GM21447 (cell line): Measurements from ENCODE around the gene KRTAP10-7.
"Not testable (repeated sequence)": the region's sequence is repeated elsewhere in the genome, so short reads cannot be mapped to it uniquely, and the experiment has no call there.

Source experiments
- ATAC-seq: cut with Tn5 transposase; IDR thresholded peaks from one replicate; pipeline ENCODE4 v1.9.1; 2021; ENCODE audit not compliant: unreplicated experiment

The KRTAP10-7 gene

DNA sequence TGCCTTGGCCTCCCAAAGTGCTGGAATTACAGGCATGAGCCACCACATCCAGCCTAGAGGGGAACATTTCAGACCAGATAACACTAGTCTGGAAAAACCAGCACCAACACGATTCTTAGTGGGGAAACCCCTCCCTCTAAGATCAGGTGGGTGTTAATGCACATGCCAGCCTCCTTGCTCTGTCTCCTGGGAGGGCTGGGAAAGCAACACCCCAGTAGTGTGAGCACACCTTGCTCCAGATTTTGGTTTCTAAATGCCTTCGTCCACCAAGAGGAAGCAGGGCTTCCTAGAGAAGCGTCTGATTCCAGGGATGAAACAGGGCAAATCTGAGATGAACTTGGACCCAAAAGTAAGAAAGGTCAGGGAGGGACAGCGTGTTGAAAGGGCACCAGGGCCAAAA, 29.1 kb upstream of the KRTAP10-7 start:
- no peak for ATAC-seq

DNA sequence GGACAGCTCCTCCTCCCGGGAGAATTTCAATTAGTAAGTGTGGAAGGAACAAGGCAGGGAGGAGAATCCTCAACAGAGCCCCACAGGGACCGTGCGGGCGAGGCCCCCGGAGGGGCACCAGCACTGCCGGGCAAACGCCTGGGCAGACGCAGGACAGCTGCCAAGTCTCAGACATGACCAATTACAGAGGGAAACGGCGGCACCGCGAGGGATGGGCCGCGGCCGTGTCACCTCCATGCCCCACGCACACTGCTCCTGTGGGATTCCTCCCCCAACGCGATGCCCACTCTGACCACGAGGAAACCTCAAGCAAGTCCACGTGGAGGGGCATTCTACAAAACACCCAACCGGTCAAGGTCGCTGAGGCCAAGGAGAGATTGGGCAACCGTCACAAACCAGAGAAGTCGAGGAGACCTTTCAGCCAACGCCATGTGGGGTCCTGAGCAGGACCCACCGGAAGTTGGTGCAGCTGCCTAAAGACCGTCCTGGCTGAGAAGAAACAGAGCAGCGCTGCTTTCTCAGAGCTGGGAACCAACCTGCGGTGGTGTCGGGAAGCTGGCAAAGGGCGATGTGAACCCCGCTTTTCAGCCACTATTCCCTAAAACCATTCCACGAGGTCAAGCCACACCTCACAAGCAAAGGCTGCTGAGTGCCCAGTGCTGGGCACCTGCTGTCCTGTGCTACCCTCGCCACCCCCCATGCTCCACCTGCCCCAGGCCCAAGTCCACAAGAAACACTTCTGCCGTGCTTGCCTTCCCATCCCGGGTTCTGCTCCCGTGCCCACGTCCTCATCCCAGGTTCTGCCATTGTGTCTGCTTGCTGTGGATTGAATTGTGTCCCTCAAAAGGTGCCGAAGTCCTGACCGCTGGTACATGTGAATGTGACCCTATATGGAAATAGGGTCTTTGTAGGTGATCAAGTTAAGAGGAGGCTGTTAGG, 28.3 kb upstream of the KRTAP10-7 start:
- ATAC-seq: no peak

DNA sequence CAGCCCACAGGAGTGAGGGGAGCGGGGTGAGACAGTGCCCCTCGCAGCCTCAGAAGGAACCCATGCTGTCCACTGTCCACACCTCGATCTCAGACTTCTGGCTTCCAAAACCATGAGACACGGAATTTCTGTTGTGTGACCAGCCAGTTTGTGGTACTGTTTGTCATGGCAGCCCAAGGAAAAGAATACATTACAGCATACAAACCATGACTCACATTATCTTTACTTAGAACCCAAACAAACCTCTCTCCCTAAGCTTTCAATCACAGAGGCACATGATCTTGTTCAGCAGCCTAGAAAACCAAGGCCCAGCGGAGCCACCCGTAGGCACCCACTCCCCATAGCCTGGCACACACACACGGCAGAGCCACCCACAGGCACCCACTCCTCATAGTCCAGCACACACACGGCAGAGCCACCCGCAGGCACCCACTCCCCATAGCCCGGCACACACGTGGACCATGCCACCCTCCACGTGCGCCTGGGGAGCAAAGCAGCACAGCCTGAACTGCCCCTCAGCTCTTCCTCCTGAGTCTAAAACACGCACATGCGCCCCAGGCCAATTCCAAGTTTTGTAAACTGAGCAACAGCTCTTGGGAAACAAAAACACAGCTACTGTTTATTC, 27.3 kb upstream of the KRTAP10-7 start:
- ATAC-seq: no peak

DNA sequence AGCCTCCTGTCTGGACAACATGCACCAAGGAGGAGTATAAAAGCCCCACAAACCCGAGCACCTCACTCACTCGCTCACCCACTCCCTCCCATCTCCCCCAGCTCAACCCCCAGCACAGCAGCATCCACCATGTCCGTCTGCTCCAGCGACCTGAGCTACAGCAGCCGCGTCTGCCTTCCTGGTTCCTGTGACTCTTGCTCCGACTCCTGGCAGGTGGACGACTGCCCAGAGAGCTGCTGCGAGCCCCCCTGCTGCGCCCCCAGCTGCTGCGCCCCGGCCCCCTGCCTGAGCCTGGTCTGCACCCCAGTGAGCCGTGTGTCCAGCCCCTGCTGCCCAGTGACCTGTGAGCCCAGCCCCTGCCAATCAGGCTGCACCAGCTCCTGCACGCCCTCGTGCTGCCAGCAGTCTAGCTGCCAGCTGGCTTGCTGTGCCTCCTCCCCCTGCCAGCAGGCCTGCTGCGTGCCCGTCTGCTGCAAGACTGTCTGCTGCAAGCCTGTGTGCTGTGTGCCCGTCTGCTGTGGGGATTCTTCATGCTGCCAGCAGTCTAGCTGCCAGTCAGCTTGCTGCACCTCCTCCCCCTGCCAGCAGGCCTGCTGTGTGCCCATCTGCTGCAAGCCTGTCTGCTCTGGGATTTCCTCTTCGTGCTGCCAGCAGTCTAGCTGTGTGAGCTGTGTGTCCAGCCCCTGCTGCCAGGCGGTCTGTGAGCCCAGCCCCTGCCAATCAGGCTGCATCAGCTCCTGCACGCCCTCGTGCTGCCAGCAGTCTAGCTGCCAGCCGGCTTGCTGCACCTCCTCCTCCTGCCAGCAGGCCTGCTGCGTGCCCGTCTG, 26.6 kb upstream of the KRTAP10-7 start, which contains the start of gene KRTAP10-4:
Gene KRTAP10-4, plus strand, starts transcription at position 100 of the 827 bp plus-strand sequence. Its CDS starts 30 bp downstream, at position 130.
- ATAC-seq: not testable (repeated sequence)

DNA sequence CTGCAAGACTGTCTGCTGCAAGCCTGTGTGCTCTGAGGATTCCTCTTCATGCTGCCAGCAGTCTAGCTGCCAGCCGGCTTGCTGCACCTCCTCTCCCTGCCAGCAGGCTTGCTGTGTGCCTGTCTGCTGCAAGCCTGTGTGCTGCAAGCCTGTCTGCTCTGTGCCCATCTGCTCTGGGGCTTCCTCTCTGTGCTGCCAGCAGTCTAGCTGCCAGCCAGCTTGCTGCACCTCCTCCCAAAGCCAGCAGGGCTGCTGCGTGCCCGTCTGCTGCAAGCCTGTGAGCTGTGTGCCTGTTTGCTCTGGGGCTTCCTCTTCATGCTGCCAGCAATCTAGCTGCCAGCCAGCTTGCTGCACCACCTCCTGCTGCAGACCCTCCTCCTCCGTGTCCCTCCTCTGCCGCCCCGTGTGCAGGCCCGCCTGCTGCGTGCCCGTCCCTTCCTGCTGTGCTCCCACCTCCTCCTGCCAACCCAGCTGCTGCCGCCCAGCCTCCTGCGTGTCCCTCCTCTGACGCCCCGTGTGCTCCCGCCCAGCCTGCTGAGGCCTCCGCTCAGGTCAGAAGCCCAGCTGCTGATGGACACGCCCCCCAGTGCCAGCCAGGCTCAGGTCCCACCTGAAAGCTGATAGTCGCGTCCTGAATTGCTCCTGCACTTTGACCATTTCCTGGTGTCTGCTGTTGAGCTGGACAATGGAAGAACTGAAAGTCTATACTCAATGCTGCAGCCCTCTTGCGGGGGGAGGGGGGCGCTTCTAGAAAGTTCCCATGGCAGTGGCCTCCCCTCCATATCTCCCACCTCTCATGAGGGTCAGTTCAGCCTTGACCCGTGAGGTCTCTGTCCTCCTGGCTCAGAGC, 25.7 kb upstream of the KRTAP10-7 start:
- no peak for ATAC-seq

DNA sequence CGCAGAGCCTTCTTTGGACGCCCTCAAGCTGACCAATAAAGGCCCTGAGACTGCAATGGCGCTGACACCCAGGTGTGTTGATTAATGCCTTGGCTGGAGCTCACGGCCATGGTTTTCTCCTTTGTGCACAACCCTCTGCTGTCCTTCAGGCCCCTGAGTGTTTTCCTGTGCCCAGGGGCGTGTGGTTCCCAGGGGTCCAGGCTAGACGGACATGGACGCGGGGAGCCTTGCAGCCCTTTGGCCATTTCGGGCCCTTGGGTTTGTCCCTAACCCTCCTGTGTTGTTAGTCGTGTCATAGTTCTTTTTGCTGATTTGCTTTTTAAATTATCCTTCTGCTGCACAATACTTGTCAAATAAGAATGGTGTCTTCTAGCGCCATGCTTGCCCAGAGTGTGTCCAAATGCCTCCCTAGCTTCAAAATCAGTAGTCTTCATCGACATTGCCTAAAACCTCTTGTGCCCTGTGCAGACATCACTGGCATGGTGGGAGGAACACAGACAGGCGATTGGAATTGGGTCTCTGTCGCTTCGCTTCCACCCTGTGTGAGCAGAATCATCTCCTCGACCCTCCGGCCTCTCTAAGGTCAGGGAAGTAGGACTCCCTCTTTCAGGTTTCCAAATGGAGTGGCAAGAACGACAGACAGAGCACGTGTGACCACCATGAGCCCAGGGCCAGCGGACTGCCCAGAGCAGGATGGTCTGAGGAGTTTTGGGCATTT, 24.9 kb upstream of the KRTAP10-7 start:
- ATAC-seq: no peak

DNA sequence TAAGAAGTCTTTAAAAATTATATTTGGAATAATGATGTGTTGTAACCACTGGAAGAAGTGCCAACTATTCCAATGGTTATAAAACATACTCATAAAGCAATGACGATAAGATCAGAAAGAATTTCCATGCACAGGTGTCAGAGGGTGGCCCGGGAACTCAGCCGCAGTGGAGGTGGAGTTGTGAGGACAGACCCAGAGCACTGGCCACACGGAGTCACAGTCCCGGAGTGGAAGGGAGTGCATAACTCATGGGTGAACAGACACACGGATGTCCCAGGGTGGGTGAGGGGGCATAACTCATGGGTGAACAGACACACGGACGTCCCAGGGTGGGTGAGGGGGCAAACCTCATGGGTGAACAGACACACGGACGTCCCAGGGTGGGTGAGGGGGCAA, 24.4 kb upstream of the KRTAP10-7 start:
- ATAC-seq: no peak

DNA sequence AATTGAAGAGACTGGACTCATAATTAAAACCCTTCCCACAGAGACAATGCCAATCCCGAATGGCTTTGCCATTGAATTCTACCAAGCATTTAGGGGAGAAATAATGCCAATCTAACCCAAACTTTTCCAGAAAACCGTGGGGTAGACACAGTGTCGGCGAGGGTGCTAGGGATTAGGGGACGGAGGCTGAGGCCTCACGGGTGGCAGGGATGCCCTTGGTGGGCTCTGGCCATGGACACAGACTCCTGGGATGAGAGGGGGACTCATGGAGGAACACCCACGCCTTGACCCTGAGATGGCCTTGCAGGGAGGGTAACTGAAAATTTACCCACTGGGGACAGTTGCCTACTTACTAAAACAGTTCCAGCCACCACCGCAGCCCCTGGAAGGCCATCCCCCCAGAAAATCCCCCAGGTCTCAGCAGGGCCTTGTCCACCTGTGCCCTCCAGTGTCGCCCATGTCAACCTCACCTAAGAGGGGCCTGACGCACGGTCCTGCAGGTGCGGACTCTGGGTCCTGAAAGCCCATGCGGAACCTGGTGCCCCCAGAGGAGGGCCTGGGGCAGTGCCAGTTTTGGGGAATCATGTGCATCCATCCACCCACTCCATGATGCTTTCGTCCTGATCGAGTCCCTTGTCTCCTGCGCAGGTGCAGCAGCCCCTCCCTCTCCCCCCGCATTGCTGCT, 21.9 kb upstream of the KRTAP10-7 start:
- ATAC-seq: no peak

DNA sequence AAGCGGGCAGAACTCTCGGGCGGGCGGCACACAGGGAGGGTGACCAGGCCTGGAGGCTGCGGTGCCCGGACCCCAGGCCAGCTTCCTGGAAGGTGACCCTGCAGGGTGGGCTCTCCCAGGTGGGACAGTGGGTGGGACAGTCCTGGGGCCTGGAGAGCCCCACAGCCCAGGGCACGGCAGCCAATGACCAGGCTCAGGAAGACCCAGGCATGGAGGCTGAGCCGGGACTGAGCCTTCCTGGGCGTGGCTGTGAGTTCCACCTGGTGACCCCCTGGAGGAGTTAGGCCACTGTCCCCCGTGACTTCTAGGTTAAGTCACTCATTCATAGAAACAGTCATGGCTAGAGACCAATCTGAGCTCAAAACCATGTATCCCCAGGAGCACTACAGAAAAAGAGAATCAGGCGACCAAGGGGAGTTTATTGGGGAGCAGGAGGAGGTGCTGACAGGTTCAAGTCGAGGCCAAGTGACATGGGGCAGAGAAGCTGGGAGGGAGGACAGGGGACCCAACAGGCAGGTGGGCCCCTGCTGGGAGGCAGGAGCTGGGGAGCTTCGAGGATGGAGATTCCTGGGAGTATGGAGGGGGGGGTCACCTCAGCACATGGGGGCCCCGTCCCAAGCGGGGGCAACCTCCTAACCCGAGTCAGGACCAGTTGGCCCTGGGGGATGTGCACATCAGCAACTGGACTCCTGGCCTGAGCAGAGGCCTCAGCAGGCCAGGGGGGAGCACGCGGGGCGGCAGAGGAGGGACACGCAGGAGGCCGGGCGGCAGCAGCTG, 21.2 kb upstream of the KRTAP10-7 start:
- no peak for ATAC-seq

DNA sequence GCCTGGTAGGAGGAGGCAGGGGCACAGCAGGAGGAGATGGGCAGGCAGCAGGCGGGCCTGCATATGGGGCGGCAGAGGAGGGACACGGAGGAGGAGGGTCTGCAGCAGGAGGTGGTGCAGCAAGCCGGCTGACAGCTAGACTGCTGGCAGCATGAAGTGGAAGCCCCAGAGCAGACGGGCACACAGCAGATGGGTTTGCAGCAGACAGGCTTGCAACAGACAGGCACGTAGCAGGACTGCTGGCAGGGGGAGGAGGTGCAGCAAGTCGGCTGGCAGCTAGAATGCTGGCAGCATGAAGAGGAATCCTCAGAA, 20.6 kb upstream of the KRTAP10-7 start:
- ATAC-seq: no peak

DNA sequence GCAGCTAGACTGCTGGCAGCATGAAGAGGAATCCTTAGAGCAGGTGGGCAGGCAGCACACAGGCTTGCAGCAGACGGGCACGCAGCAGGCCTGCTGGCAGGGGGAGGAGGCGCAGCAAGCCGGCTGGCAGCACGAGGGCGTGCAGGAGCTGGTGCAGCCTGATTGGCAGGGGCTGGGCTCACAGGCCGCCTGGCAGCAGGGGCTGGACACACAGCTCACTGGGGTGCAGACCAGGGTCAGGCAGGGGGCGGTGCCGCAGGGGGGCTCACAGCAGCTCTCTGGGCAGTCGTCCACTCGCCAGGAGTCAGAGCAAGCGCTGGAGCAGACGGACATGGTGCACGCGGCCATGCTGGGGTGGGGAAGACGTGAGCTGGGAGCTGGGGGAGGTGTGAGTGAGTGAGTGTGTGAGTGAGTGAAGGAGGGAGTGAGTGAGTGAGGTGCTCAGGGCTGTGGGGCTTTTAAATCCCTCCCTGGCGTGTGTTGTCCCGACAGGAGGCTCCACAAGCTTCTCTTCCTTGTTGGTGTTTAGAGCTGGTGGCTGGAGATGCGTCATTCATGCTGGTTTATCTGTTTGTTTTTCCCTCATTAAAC, 20.1 kb upstream of the KRTAP10-7 start, which contains the start of gene KRTAP10-5:
Gene KRTAP10-5, minus strand, starts transcription at position 374 of the 591 bp plus-strand sequence. Its CDS starts 26 bp downstream, at position 348.
- ATAC-seq: not testable (repeated sequence)

DNA sequence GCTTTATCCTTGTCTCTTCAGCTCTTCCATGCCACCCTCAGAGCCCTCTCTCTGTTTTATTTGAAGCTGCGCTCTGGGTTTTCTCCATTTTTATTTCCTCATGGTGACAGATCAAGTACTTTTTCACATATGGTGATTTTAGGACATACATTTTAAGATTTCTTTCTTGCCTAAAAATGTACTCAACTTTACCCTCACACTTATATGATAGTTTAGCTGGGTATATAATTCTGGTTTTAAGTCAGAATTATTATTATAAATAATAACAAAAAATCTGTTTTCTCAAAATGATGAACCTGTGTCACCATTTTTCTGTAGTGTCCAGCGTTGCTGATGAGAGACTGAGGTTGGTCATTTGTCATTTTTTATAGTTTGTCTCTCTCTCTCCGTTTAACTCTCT, 19.2 kb upstream of the KRTAP10-7 start:
- ATAC-seq: no peak

DNA sequence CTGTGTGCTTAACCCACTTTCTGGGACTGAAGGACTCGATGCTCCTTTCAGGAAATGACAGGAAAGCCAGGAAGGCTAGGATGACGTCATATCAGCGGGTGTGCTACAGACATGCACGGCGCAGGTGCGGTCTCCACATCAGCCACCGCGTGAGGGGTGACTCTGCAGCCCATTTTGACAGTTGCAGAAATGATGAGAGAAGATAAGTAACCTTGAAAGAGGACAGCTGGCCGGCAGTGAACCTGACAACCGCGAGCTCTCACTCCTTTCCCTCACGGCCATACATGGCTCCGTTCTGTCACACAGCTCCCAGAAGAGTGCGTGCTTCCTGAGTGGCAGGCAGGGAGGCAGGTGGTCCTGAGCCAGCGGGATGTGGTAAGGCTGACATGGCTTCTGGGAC, 18.3 kb upstream of the KRTAP10-7 start:
- no peak for ATAC-seq

DNA sequence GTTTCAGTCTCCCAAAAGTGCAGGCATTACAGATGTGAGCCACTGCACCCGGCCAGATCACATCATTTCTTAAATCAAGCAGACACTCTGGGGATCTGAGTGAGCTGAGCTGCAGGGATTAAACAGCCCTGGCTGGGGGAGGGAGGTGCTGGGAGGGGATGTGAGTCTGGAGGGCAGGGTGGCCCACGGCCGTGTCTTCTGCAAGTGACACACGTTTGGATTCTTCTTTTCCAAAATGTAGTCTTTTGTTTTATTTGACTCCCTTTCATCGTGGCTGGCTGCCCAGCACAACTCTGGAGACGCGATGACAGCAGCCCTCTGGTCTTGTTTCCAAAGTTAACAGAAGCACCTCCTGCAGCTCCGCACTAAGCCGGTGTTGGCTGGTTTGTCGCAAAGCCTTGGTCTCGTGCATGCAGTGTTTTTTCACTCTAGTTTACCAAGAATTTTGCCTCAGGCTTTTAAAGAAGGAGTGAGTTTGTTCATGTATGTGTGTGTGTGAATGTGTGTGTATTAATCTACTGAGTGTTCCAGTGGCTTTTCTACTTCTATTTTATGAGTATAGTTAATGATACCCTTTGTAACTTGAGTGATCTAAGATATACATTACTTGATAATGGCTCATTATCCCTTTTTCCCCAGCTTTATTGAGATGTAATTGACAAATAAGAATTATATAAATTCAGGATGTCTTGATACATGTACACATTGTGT, 17.2 kb upstream of the KRTAP10-7 start:
- ATAC-seq: no peak

DNA sequence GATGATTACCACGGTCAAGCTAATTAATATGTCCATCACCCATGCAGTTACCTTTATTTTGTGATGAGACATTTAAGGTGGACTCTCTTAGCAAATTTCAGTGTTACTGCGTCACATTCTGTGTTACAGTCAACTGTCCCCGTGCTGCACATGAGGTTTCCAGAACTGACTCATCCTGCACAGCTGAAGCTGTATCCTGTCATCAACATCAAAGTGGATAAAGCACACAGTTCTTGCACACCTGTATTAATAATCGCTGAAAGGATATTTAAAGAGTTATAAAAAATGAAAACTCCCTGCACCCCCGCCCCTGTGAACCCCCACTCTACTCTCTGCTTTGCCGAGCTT, 16.6 kb upstream of the KRTAP10-7 start:
- no peak for ATAC-seq

DNA sequence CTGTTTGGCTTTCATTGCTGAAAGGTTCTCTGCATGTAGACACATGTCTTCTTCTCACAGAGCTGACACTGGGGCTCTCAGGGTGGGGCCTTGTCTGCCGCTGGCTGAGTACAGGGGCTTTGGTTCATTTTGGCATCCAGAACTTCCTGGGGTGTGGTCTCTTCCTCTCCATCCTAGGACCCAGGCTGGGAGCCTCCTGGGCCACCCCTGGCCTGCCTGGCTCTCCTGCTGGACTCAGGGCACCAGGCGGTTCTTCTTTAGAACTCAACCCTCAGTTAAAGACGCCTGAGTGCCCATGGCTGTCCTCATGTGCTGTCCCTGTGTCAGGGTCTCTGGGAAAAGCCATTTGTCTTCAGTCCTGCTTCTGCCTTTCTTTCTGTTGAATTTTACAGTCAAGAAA, 14.5 kb upstream of the KRTAP10-7 start:
- ATAC-seq: no peak

DNA sequence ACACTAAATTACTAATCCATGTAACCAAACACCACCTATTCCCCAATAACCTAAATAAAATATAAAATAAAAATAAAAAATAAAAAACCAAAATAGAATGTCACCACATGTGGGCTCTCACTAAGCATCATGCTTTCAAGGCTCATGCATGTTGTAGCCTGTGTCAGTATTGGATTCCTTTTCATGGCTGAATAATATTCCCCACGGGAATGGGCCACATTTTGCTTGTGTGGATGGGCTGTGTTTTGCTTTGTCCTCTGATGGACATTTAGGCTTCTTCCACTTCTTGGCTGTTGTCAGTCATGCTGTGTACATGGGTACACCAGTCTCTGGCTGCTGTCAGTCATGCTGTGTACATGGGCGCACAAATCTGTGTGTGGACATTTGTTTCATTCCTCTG, 11.3 kb upstream of the KRTAP10-7 start:
- ATAC-seq: no peak
